Epithelial cell of esophagus (primary cell): Measurements from ENCODE around the gene TBC1D23.
"Not testable (repeated sequence)": the region's sequence is repeated elsewhere in the genome, so short reads cannot be mapped to it uniquely, and the experiment has no call there.

Experiments
- DNase-seq: peaks from one replicate; pipeline ENCODE4 v3.0.0; 2010; ENCODE audit warnings: low read depth
- H3K4me3 ChIP-seq: 2 replicates; pipeline ENCODE4 v1.5.1; 2011; ENCODE audit warnings: mild to moderate bottlenecking, low read length, control low read depth
- CTCF ChIP-seq: IDR thresholded peaks from 2 replicates; pipeline ENCODE4 v1.5.1; 2011; ENCODE audit warnings: low read depth, mild to moderate bottlenecking, low read length, control low read depth, inconsistent platforms; ENCODE audit not compliant: insufficient read depth; ENCODE audit errors: missing control alignments

The TBC1D23 gene

GRCh38 chr3:100225883-100226282, 34.9 kb upstream of the TBC1D23 start:
- TF ChIP-seq CTCF: no peak
- no peak overlapping the region for H3K4me3 ChIP-seq
- DNase-seq: no peak

- H3K4me3 ChIP-seq: no peak overlapping the region
Observed at GRCh38 chr3:100226712-100227429, 33.9 kb upstream of the TBC1D23 start.

GRCh38 chr3:100227511-100227921, 33.3 kb upstream of the TBC1D23 start:
- TF ChIP-seq CTCF: no peak
- no peak overlapping the region for H3K4me3 ChIP-seq
- DNase-seq: peak; percentile 24

More at GRCh38 chr3:100226712-100227429, 33.9 kb upstream of the TBC1D23 start:
- no peak for TF ChIP-seq CTCF
- DNase-seq: peak; percentile 19

GRCh38 chr3:100228247-100228646, 32.5 kb upstream of the TBC1D23 start:
- no peak for TF ChIP-seq CTCF
- H3K4me3 ChIP-seq: no peak overlapping the region

GRCh38 chr3:100229188-100229587, 31.6 kb upstream of the TBC1D23 start:
- not testable (repeated sequence) for H3K4me3 ChIP-seq

More at GRCh38 chr3:100228247-100228646, 32.5 kb upstream of the TBC1D23 start:
- DNase-seq: no peak

GRCh38 chr3:100230710-100231109, 30.1 kb upstream of the TBC1D23 start:
- peak; percentile 33 for DNase-seq
- no peak for TF ChIP-seq CTCF
- no peak overlapping the region for H3K4me3 ChIP-seq

More at GRCh38 chr3:100229188-100229587, 31.6 kb upstream of the TBC1D23 start:
- not testable (repeated sequence) for DNase-seq

- H3K4me3 ChIP-seq: no peak overlapping the region
- DNase-seq: peak; percentile 10
- no peak for TF ChIP-seq CTCF
Observed at GRCh38 chr3:100231668-100232067, 29.1 kb upstream of the TBC1D23 start.
